GM10248 (cell line): ENCODE results near the gene JMJD4.

Experiments
- CTCF ChIA-PET: fragments of 300-600 bp; sonication (Branson Sonifier 250); formaldehyde crosslinking; extraction: SDS; loops from one replicate; lab custom pipeline; 2021; ENCODE audit warnings: antibody characterized with exemption; lab: Yijun Ruan, JAX
- POLR2A ChIA-PET: fragments of 350-650 bp; sonication (Branson Sonifier 250); formaldehyde crosslinking; extraction: SDS; loops from one replicate; lab custom pipeline; 2020; ENCODE audit warnings: antibody characterized with exemption; lab: Yijun Ruan, JAX
- DNase-seq: peaks from one replicate; pipeline ENCODE4 v3.0.0; 2012; ENCODE audit errors: extremely low spot score
- CTCF ChIP-seq: IDR thresholded peaks from 2 replicates; pipeline ENCODE4 v1.5.1; 2012; ENCODE audit warnings: mild to moderate bottlenecking, low read depth; ENCODE audit errors: extremely low read depth, missing control alignments, control extremely low read depth

Gene JMJD4

GRCh38 chr1:227729881-227730629, 5.0 kb downstream of the JMJD4 start:
- peak; percentile 50 for TF ChIP-seq CTCF
- POLR2A ChIA-PET, result no interaction called here
- DNase-seq, result peak; percentile 68
- CTCF ChIA-PET, result interaction anchor here (0.6 to 1.4 kb wide), 10 partner anchors 9 to 209 kb away, joined by 3 to 9 read pairs (median 3); no protein-coding TSS in a partner anchor

- ChIA-PET CTCF (interaction anchor here (1.1 to 1.4 kb wide), 3 partner anchors 10 to 31 kb away, joined by 3 read pairs; no protein-coding TSS in a partner anchor), POLR2A (no interaction called here)
These were observed 5.8 kb downstream of the JMJD4 start for GRCh38 chr1:227729144-227729880.

GRCh38 chr1:227728892-227729143, 6.3 kb downstream of the JMJD4 start:
- POLR2A ChIA-PET, result no interaction called here
- TF ChIP-seq CTCF, result no peak
- DNase-seq, result no peak
- CTCF ChIA-PET, result no interaction called here

More at GRCh38 chr1:227729144-227729880, 5.8 kb downstream of the JMJD4 start:
- no peak for DNase-seq
- TF ChIP-seq CTCF, result no peak

GRCh38 chr1:227728059-227728891, 6.8 kb downstream of the JMJD4 start:
- CTCF ChIA-PET, result no interaction called here
- DNase-seq, result peak; percentile 90
- no peak for TF ChIP-seq CTCF
- POLR2A ChIA-PET, result no interaction called here

GRCh38 chr1:227726924-227727599, 8.0 kb downstream of the JMJD4 start:
- ChIA-PET POLR2A (no interaction called here), CTCF (no interaction called here)
- no peak for TF ChIP-seq CTCF
- DNase-seq, result no peak

- ChIA-PET CTCF (no interaction called here), POLR2A (interaction anchor here (0.7 kb wide), 1 partner anchor 1541 kb away, joined by 10 read pairs; no protein-coding TSS in a partner anchor)
- DNase-seq, result no peak
- no peak for TF ChIP-seq CTCF
These were observed 8.8 kb downstream of the JMJD4 start for GRCh38 chr1:227726318-227726717.
